ENCODE results near the gene TARS3. TPM values are rescaled to one million over a fixed set of nuclear protein-coding genes. Genes with fewer than 3 reads are reported as not detected.

The TARS3 gene
- total RNA-seq, 4 donors from 2014 or later: 6.2 to 11.3 (median 9.6) TPM

- WGBS, 2 donors: 90 to 92% methylated on average over 2 of the region's 2 CpGs
- no peak for TF ChIP-seq POLR2A (IDR thresholded peaks at IDR 0.05)
- no peak for TF ChIP-seq CTCF (IDR thresholded peaks at IDR 0.05)
- H3K4me3 ChIP-seq (ENCODE audit: low read depth, poor library complexity, severe bottlenecking): no peak overlapping the region
- no peak for DNase-seq (ENCODE audit: low spot score in 2 of 2)
- intact Hi-C loops (cut with DNase I; ENCODE audit: low total_unique reads): no loop called here
Measured at GRCh38 chr15:101733545-101733944, 9.3 kb upstream of the TARS3 start.

GRCh38 chr15:101732772-101733171 is 8.5 kb upstream of the TARS3 start:
- no peak for DNase-seq (ENCODE audit: low spot score in 2 of 2)
- H3K4me3 ChIP-seq (ENCODE audit: low read depth, poor library complexity, severe bottlenecking): no peak overlapping the region
- WGBS, 2 donors: 93 to 94% methylated on average over 3 of the region's 3 CpGs
- intact Hi-C loops (cut with DNase I; ENCODE audit: low total_unique reads): no loop called here
- TF ChIP-seq CTCF (IDR thresholded peaks at IDR 0.05) (no peak), POLR2A (IDR thresholded peaks at IDR 0.05) (no peak)

- DNase-seq (ENCODE audit: low spot score in 2 of 2): no peak
- TF ChIP-seq POLR2A (IDR thresholded peaks at IDR 0.05) (no peak), CTCF (IDR thresholded peaks at IDR 0.05) (no peak)
- intact Hi-C loops (cut with DNase I; ENCODE audit: low total_unique reads): no loop called here
- 78 to 83% methylated on average over 6 of the region's 6 CpGs for WGBS, 2 donors
- H3K4me3 ChIP-seq (ENCODE audit: low read depth, poor library complexity, severe bottlenecking): no peak overlapping the region
Measured at GRCh38 chr15:101731746-101732145, 7.5 kb upstream of the TARS3 start.

- intact Hi-C loops (cut with DNase I; ENCODE audit: low total_unique reads): no loop called here
- WGBS, 2 donors: 70 to 79% methylated on average over 1 of the region's 1 CpG
- H3K4me3 ChIP-seq (ENCODE audit: low read depth, poor library complexity, severe bottlenecking): no peak overlapping the region
- TF ChIP-seq POLR2A (IDR thresholded peaks at IDR 0.05): no peak
- TF ChIP-seq CTCF (IDR thresholded peaks at IDR 0.05): no peak
- DNase-seq (ENCODE audit: low spot score in 2 of 2): no peak
Measured at GRCh38 chr15:101727186-101727585, 2.9 kb upstream of the TARS3 start.

GRCh38 chr15:101725073-101725472 is 800 bp upstream of the TARS3 start:
- H3K4me3 ChIP-seq (ENCODE audit: low read depth, poor library complexity, severe bottlenecking): no peak overlapping the region
- intact Hi-C loops (cut with DNase I; ENCODE audit: low total_unique reads): no loop called here
- no peak for DNase-seq (ENCODE audit: low spot score in 2 of 2)
- WGBS, 2 donors: 79 to 81% methylated on average over 2 of the region's 2 CpGs
- no peak for TF ChIP-seq CTCF (IDR thresholded peaks at IDR 0.05)
- TF ChIP-seq POLR2A (IDR thresholded peaks at IDR 0.05): no peak

GRCh38 chr15:101724675-101725005 is 367 bp upstream of the TARS3 start:
- intact Hi-C loops (cut with DNase I; ENCODE audit: low total_unique reads): no loop called here

More at GRCh38 chr15:101724675-101725005, 367 bp upstream of the TARS3 start:
- 33 to 43% methylated on average over 8 of the region's 8 CpGs for WGBS, 2 donors
- H3K4me3 ChIP-seq (ENCODE audit: low read depth, poor library complexity, severe bottlenecking): no peak overlapping the region
- TF ChIP-seq CTCF (IDR thresholded peaks at IDR 0.05): no peak
- no peak for TF ChIP-seq POLR2A (IDR thresholded peaks at IDR 0.05)
- no peak for DNase-seq (ENCODE audit: low spot score in 2 of 2)
